Right lobe of liver (tissue), 6 donors: ENCODE data around the gene PLA2R1. TPM values are rescaled to one million over a fixed set of nuclear protein-coding genes. Genes with fewer than 3 reads are reported as not detected.

Experiments used
- ATAC-seq, 4 donors: fragments of 200-7000 bp; cut with Tn5 transposase; one replicate each; pipeline ENCODE4 v1.9.1; 2020; ENCODE audit warnings: mild to moderate bottlenecking in 4 of 4, moderate library complexity in 4 of 4
- DNase-seq, 3 donors: peaks; one replicate each; pipeline ENCODE4 v3.0.0-alpha.2; 2020
- H3K27ac ChIP-seq, 3 donors: fragments of 200-600 bp; one replicate each; pipeline ENCODE4 v1.8.0; 2022
- H3K27me3 ChIP-seq, 2 donors: fragments of 200-600 bp; one replicate each; pipeline ENCODE4 v1.8.0; 2022
- H3K36me3 ChIP-seq, 4 donors: fragments of 200-600 bp; sonication (generic) in 1 of 4; one replicate each; pipeline versions ENCODE4 v1.5.1 to v1.8.0; 2017 to 2022; ENCODE audit warnings: control low read depth in 1 of 4
- H3K4me1 ChIP-seq, 4 donors: fragments of 200-600 bp; sonication (generic) in 1 of 4; one replicate each; pipeline versions ENCODE4 v1.5.1 to v1.8.0; 2017 to 2022; ENCODE audit warnings: control low read depth in 1 of 4
- H3K4me3 ChIP-seq, 3 donors: fragments of 200-600 bp; one replicate each; pipeline ENCODE4 v1.8.0; 2022
- H3K9me3 ChIP-seq, 4 donors: fragments of 200-600 bp; sonication (generic) in 1 of 4; one replicate each; pipeline versions ENCODE4 v1.5.1 to v1.8.0; 2017 to 2022; ENCODE audit warnings: control low read depth in 1 of 4
- POLR2A ChIP-seq: fragments of 450-650 bp; IDR thresholded peaks from one replicate; pipeline ENCODE4 v1.6.1; 2017; ENCODE audit warnings: antibody characterized with exemption, mild to moderate bottlenecking
- WGBS: methylation state at CpG from one replicate; pipeline ENCODE4 v1.1.6; 2018; ENCODE audit warnings: low coverage, low lambda C conversion rate; ENCODE audit not compliant: insufficient coverage; ENCODE audit errors: missing lambda C conversion rate; 5-methylcytosine and 5-hydroxymethylcytosine counted together
- intact Hi-C, 2 donors: fragments of 100-400 bp; cut with DNase I; formaldehyde crosslinking; loops; one replicate each; pipeline versions ENCODE4 v1.11.2 to v1.14.1; 2022
- total RNA-seq, 6 experiments: library from RNA; depleted of rRNA in 2 of 6; stranded (reverse); fragments of >200 nt in 2 of 6; fragmentation: NEBNext Ultra II Directional in 3 of 6; extraction: Animal tissue kit (Norgen Biotek cat#: 25700) in 3 of 6; gene quantifications; one replicate each; pipeline versions ENCODE4 v1.1.0 to v1.2.4, GENCODE V29; 2016 to 2023
- TF ChIP-seq, protein P1 (sequence below), 4 donors: fragments of 200-600 bp in 3 of 4; fragments of 450-650 bp in 1 of 4; IDR thresholded peaks; one replicate each; pipeline versions ENCODE4 v1.5.1 to v1.8.0; 2016 to 2022; ENCODE audit warnings: antibody characterized with exemption in 4 of 4, mild to moderate bottlenecking in 2 of 4
- donor health status: DM: no; HTN: yes; CAD: no.
- donor health status: DM: no; HTN: no; CAD: no.
- donor health status: DM: no; HTN: no; CAD: no.
- donor health status: DM: no; HTN: yes; CAD: no.
- donor health status: DM: no; HTN: yes; CAD: no.

The PLA2R1 gene
- total RNA-seq, 6 experiments from 2014 or later, result 0.70 to 1.6 (median 0.97) TPM

GRCh38 chr2:159882130-159882745, 180.2 kb downstream of the PLA2R1 start:
- Histone ChIP-seq H3K4me1 (peaks cover 0 to 1% (median 0%) of the 10 kb centered on the region in 4 donors), H3K9me3 (no peaks in the 10 kb centered on the region), H3K27me3 (no peaks in the 10 kb centered on the region), H3K36me3 (no peaks in the 10 kb centered on the region), H3K27ac (no peak overlapping the region), H3K4me3 (no peak overlapping the region)
- no peak for ATAC-seq
- DNase-seq, result no peak
- WGBS, result 77% methylated on average over 4 of the region's 5 CpGs
- TF ChIP-seq, protein P1, sequence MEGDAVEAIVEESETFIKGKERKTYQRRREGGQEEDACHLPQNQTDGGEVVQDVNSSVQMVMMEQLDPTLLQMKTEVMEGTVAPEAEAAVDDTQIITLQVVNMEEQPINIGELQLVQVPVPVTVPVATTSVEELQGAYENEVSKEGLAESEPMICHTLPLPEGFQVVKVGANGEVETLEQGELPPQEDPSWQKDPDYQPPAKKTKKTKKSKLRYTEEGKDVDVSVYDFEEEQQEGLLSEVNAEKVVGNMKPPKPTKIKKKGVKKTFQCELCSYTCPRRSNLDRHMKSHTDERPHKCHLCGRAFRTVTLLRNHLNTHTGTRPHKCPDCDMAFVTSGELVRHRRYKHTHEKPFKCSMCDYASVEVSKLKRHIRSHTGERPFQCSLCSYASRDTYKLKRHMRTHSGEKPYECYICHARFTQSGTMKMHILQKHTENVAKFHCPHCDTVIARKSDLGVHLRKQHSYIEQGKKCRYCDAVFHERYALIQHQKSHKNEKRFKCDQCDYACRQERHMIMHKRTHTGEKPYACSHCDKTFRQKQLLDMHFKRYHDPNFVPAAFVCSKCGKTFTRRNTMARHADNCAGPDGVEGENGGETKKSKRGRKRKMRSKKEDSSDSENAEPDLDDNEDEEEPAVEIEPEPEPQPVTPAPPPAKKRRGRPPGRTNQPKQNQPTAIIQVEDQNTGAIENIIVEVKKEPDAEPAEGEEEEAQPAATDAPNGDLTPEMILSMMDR (IDR thresholded peaks at IDR 0.05), result no peak
- no peak for TF ChIP-seq POLR2A
- intact Hi-C loops, result no loop called here

Other genes starting within 250 kb of the PLA2R1 start
- gene LY75, start 157.9 kb downstream of the PLA2R1 start, total RNA-seq, result 1 to 10 TPM in 2 of 6 experiments, under 1 TPM in 4; 0.37 to 1.4 (median 0.75) TPM
- under 1 TPM in 4 of 6 experiments, not detected in 2; 0.11 to 0.68 (median 0.44) TPM for gene ITGB6, start 137.7 kb upstream of the PLA2R1 start, total RNA-seq